PC-3 (cell line): ENCODE measurements around the gene KCNJ6. TPM values are rescaled to one million over a fixed set of nuclear protein-coding genes. Genes with fewer than 3 reads are reported as not detected.
A peak's percentile ranks its signal among the peaks of the same experiment; 100 is the strongest.

Experiments
- ATAC-seq: fragments of 200-7000 bp; cut with Tn5 transposase; 2 replicates; pipeline ENCODE4 v1.9.1; 2020; ENCODE audit warnings: mild to moderate bottlenecking, moderate library complexity
- BruUV-seq: library from RNA; stranded (reverse); fragments of 400-500 nt; replicated peaks from 2 replicates; lab custom pipeline; 2021; lab: Mats Ljungman, UMichigan
- CTCF ChIA-PET: fragments of 300-600 bp; sonication (Branson Sonifier 250); formaldehyde crosslinking; loops from one replicate; lab custom pipeline; 2022; ENCODE audit warnings: antibody characterized with exemption; lab: Charles Lee
- POLR2A ChIA-PET: fragments of 300-600 bp; sonication (Branson Sonifier 250); formaldehyde crosslinking; loops from one replicate; lab custom pipeline; 2022; ENCODE audit warnings: antibody characterized with exemption; ENCODE audit not compliant: unreplicated experiment; lab: Charles Lee
- DNase-seq: peaks from one replicate; pipeline ENCODE4 v3.0.0-alpha.2; 2015
- H2AFZ ChIP-seq: fragments of 300-600 bp; sonication (generic); 2 replicates; pipeline ENCODE4 v1.6.0; 2016; ENCODE audit warnings: antibody characterized with exemption, low read length
- H3F3A ChIP-seq: fragments of 300-600 bp; sonication (generic); one replicate; pipeline ENCODE4 v1.6.0; 2017; ENCODE audit warnings: antibody characterized with exemption, low read length, control low read depth, mild to moderate bottlenecking; ENCODE audit not compliant: unreplicated experiment
- H3K27ac ChIP-seq: fragments of 300-600 bp; sonication (generic); 2 replicates; pipeline ENCODE4 v1.5.1; 2016; ENCODE audit warnings: mild to moderate bottlenecking, low read length
- H3K27me3 ChIP-seq: fragments of 300-600 bp; sonication (generic); 2 replicates; pipeline ENCODE4 v1.6.1; 2016; ENCODE audit warnings: low read length, mixed read lengths
- H3K36me3 ChIP-seq: fragments of 300-600 bp; sonication (generic); 2 replicates; pipeline ENCODE4 v1.6.1; 2016; ENCODE audit warnings: low read depth, mixed run types, low read length, mixed read lengths
- H3K4me1 ChIP-seq: fragments of 300-600 bp; sonication (generic); 2 replicates; pipeline ENCODE4 v1.5.1; 2016; ENCODE audit warnings: low read length; ENCODE audit not compliant: insufficient read depth
- H3K4me2 ChIP-seq: fragments of 300-600 bp; sonication (generic); 2 replicates; pipeline ENCODE4 v1.6.0; 2016; ENCODE audit warnings: low read length
- H3K4me3 ChIP-seq: fragments of 300-600 bp; sonication (generic); 2 replicates; pipeline ENCODE4 v1.5.1; 2016; ENCODE audit warnings: mild to moderate bottlenecking, low read length, mixed read lengths
- H3K79me2 ChIP-seq: fragments of 300-600 bp; sonication (generic); 2 replicates; pipeline ENCODE4 v1.6.1; 2017; ENCODE audit warnings: low read length, mixed read lengths
- H3K9ac ChIP-seq: fragments of 300-600 bp; sonication (generic); 2 replicates; pipeline ENCODE4 v1.6.0; 2016; ENCODE audit warnings: mild to moderate bottlenecking, low read length
- H3K9me2 ChIP-seq: fragments of 300-600 bp; sonication (generic); replicated peaks from 2 replicates; pipeline ENCODE4 v1.6.1; 2016; ENCODE audit warnings: mixed run types, low read length, mixed read lengths
- H3K9me3 ChIP-seq: fragments of 300-600 bp; sonication (generic); 2 replicates; pipeline ENCODE4 v1.6.1; 2016; ENCODE audit warnings: low read length, mixed read lengths
- H4K20me1 ChIP-seq: fragments of 300-600 bp; sonication (generic); 2 replicates; pipeline ENCODE4 v1.6.1; 2016; ENCODE audit warnings: low read length, mixed read lengths
- CTCF ChIP-seq: fragments of 300-600 bp; sonication (generic); conservative IDR thresholded peaks from 2 replicates; pipeline ENCODE4 v1.5.1; 2017; ENCODE audit warnings: antibody characterized with exemption, low read depth, mild to moderate bottlenecking, low read length
- EZH2 ChIP-seq: fragments of 300-600 bp; sonication (generic); IDR thresholded peaks from one replicate; pipeline ENCODE4 v1.6.1; 2017; ENCODE audit warnings: antibody characterized with exemption, mild to moderate bottlenecking, low read length; ENCODE audit not compliant: unreplicated experiment
- EZH2phosphoT487 ChIP-seq: fragments of 300-600 bp; sonication (generic); IDR thresholded peaks from 2 replicates; pipeline ENCODE4 v1.6.1; 2018; ENCODE audit warnings: mild to moderate bottlenecking, antibody characterized with exemption, low read length, borderline replicate concordance
- intact Hi-C: fragments of 100-400 bp; cut with micrococcal nuclease; formaldehyde crosslinking; loops from 2 replicates; pipeline ENCODE4 v1.9.0; 2023
- total RNA-seq: library from RNA; depleted of rRNA; stranded (reverse); fragments of >200 nt; gene quantifications from 2 replicates; pipeline ENCODE4 v1.2.3, GENCODE V29; 2014

KCNJ6 gene
- total RNA-seq, 1 experiment from 2014 or later: not detected

- DNase-seq (no peak), ATAC-seq (no peak)
- H3K9me3 ChIP-seq: 0 out of 2 replicates have a peak, but pooled peaks cover 5% of the 10 kb centered on the region
- ChIA-PET CTCF (no interaction called here), POLR2A (no interaction called here)
- H3K4me1 ChIP-seq: peaks cover 16% of the 10 kb centered on the region; the same call in 1 of the 2 replicates
- no peak overlapping the region for H3K9ac ChIP-seq
- TF ChIP-seq EZH2phosphoT487: no peak
- no peak for TF ChIP-seq CTCF
- TF ChIP-seq EZH2: no peak
- no peaks in the 10 kb centered on the region for H3F3A ChIP-seq
- H3K4me2 ChIP-seq: no peak overlapping the region
- no peaks in the 10 kb centered on the region for H3K36me3 ChIP-seq
- intact Hi-C loops: no loop called here
- no TSS peak for BruUV-seq
- no peak overlapping the region for H3K4me3 ChIP-seq
- no peaks in the 10 kb centered on the region for H3K27me3 ChIP-seq
- no peaks in the 10 kb centered on the region for H4K20me1 ChIP-seq
- no peak overlapping the region for H2AFZ ChIP-seq
- H3K79me2 ChIP-seq: no peaks in the 10 kb centered on the region
- H3K27ac ChIP-seq: no peak overlapping the region
- H3K9me2 ChIP-seq: no peaks in the 10 kb centered on the region
These were observed 41.8 kb downstream of the KCNJ6 start for GRCh38 chr21:37874481-37874880.

- Histone ChIP-seq H3K36me3 (no peaks in the 10 kb centered on the region), H4K20me1 (no peaks in the 10 kb centered on the region), H3K4me1 (peaks cover 8% of the 10 kb centered on the region; the same call in 1 of the 2 replicates), H3K27me3 (peaks cover 5% of the 10 kb centered on the region; the same call in 1 of the 2 replicates), H3K79me2 (no peaks in the 10 kb centered on the region), H3F3A (no peaks in the 10 kb centered on the region), H2AFZ (no peak overlapping the region), H3K9me2 (no peaks in the 10 kb centered on the region), H3K4me2 (no peak overlapping the region), H3K27ac (no peak overlapping the region), H3K4me3 (no peak overlapping the region), H3K9ac (no peak overlapping the region), H3K9me3 (0 out of 2 replicates have a peak, but pooled peaks cover 5% of the 10 kb centered on the region)
- ChIA-PET POLR2A (no interaction called here), CTCF (no interaction called here)
- ATAC-seq (no peak), DNase-seq (peak; percentile 8)
- no TSS peak for BruUV-seq
- intact Hi-C loops: no loop called here
- TF ChIP-seq EZH2phosphoT487 (no peak), CTCF (peak; percentile 39), EZH2 (no peak)
These were observed 42.6 kb downstream of the KCNJ6 start for GRCh38 chr21:37873655-37874054.

GRCh38 chr21:37871121-37871862 lies 45.0 kb downstream of the KCNJ6 start:
- Histone ChIP-seq H2AFZ (no peak overlapping the region), H3F3A (no peaks in the 10 kb centered on the region), H3K4me1 (no peaks in the 10 kb centered on the region), H3K9ac (no peak overlapping the region), H3K4me2 (no peak overlapping the region), H4K20me1 (no peaks in the 10 kb centered on the region), H3K4me3 (no peak overlapping the region), H3K79me2 (no peaks in the 10 kb centered on the region), H3K36me3 (no peaks in the 10 kb centered on the region), H3K9me3 (no peaks in the 10 kb centered on the region), H3K27me3 (peaks cover 23% of the 10 kb centered on the region; the same call in 1 of the 2 replicates), H3K27ac (no peak overlapping the region), H3K9me2 (no peaks in the 10 kb centered on the region)
- intact Hi-C loops: no loop called here
- POLR2A ChIA-PET: no interaction called here
- ATAC-seq (no peak), DNase-seq (peak; percentile 10)
- CTCF ChIA-PET: no interaction called here
- BruUV-seq: no TSS peak
- TF ChIP-seq CTCF (no peak), EZH2 (no peak), EZH2phosphoT487 (no peak)
